ENCODE measurements around the gene CLIP3.

DNA sequence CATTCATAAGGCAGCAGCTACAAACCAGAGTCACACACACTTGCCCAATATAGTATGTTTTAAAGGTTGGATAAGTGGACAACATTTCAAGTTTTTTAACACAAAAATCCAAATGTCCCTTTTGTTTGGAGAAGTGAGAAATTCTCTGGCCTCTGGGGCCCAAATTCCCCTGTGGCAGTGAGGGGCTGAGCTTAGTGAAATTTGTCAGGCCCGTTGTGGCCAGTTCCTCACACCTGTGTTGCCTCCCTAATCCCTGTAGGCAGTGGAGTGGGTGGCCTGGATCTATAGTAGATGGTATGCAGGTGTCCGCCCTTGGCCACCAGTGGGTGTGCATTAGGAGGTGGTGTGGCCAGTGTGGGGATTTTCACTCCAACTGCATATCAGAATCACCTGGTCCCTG is 28.7 kb upstream of the CLIP3 start:
- TF ChIP-seq, protein P1, sequence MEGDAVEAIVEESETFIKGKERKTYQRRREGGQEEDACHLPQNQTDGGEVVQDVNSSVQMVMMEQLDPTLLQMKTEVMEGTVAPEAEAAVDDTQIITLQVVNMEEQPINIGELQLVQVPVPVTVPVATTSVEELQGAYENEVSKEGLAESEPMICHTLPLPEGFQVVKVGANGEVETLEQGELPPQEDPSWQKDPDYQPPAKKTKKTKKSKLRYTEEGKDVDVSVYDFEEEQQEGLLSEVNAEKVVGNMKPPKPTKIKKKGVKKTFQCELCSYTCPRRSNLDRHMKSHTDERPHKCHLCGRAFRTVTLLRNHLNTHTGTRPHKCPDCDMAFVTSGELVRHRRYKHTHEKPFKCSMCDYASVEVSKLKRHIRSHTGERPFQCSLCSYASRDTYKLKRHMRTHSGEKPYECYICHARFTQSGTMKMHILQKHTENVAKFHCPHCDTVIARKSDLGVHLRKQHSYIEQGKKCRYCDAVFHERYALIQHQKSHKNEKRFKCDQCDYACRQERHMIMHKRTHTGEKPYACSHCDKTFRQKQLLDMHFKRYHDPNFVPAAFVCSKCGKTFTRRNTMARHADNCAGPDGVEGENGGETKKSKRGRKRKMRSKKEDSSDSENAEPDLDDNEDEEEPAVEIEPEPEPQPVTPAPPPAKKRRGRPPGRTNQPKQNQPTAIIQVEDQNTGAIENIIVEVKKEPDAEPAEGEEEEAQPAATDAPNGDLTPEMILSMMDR (IDR thresholded peaks at IDR 0.05; ENCODE audit: low read length): no peak
- TF ChIP-seq EZH2 (optimal IDR thresholded peaks at IDR 0.05; ENCODE audit: low read depth, low read length) (no peak), EZH2phosphoT487 (IDR thresholded peaks at IDR 0.05; ENCODE audit: low read length) (no peak)
